GM19372 (cell line): ENCODE results near the gene HIBCH.
"Not testable (repeated sequence)": the region's sequence is repeated elsewhere in the genome, so short reads cannot be mapped to it uniquely, and the experiment has no call there.

ENCODE experiments used
- ATAC-seq: cut with Tn5 transposase; IDR thresholded peaks from one replicate; pipeline ENCODE4 v1.9.1; 2021; ENCODE audit warnings: mild to moderate bottlenecking, low read depth, moderate library complexity; ENCODE audit not compliant: unreplicated experiment

The HIBCH gene

GRCh38 chr2:190167702-190168101 lies 151.9 kb downstream of the HIBCH start:
- ATAC-seq: no peak

DNA sequence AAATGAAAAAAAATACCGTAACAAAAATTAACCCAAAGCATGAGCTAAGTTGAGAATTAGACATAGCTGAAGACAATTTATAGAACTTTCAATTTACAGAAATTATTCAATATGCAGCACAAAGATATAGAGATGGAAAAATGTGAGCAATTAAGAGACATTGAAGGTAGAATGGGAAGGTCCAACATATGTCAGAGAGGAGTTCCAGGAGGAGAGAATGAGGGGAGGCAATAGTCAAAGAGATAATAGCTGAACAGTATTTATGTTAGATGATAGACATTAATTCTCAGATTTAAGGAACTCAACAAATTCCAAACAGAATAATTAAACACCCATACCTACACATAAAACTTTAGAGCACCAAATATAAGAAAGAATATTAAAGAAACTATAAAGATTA lies 154.1 kb downstream of the HIBCH start:
- no peak for ATAC-seq

DNA sequence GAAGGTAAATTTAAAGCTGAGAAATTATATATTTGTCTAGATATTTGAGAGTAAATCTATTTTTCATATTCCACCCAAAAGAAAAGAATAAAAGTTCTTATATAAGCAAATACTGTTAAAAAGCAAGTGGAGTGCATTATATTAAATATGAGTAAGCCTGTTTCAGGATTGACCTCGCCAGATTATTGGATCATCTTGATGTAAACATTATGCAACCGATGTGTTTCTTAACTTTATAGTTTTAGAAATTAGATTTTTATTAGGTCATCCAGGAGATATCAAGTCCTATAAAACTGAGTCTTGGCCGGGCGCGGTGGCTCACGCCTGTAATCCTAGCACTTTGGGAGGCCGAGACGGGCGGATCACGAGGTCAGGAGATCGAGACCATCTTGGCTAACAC lies 156.8 kb downstream of the HIBCH start:
- no peak for ATAC-seq

DNA sequence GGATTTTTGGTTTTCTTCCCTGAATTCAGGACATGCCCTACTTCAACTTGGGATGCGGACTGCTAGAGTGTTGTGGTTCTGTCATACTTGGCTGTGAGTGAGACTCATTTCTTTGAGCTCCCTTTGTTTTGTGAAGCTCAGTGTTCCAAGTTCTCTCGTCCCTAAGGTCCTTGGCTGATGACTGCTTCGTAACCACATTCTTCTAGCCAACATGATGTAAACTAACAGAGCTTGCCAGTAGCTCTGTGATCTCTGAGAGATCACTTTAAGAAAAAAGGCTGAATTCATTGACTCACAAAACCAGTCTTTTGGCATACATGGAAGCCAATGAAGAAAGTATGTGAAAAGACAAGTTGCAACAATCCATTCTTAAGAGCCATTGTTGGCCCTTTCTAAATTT lies 160.2 kb downstream of the HIBCH start:
- no peak for ATAC-seq

DNA sequence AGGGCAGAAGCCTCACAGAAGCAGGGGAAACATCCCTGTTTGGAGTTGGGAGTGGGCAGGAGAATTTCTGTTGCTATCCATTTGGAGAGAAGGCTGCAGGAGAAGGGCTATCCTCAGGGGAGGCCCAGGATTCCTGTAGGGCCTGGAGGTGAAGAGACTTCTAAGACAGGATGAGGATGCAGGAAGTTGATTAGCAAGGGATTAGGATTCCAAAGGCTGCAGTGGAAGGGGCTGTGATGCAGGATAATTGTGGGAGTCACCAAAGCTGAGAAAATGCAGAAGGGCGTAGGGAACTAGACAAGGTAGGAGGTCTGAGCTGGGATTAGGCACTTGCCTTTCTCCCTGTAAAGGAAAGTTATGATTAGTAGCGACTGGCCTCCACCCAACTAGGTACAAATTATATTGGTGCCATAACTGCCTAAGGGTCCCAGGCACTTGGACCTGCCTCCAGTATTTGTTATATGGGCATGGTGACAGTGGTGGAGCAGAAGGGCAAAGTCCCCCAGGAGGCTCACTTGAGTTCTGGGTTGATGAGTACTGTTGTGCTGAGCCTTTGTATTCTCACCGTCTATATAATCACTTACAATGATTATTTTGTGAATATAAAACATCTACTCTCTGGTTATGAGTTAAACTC lies 160.7 kb downstream of the HIBCH start:
- no peak for ATAC-seq

DNA sequence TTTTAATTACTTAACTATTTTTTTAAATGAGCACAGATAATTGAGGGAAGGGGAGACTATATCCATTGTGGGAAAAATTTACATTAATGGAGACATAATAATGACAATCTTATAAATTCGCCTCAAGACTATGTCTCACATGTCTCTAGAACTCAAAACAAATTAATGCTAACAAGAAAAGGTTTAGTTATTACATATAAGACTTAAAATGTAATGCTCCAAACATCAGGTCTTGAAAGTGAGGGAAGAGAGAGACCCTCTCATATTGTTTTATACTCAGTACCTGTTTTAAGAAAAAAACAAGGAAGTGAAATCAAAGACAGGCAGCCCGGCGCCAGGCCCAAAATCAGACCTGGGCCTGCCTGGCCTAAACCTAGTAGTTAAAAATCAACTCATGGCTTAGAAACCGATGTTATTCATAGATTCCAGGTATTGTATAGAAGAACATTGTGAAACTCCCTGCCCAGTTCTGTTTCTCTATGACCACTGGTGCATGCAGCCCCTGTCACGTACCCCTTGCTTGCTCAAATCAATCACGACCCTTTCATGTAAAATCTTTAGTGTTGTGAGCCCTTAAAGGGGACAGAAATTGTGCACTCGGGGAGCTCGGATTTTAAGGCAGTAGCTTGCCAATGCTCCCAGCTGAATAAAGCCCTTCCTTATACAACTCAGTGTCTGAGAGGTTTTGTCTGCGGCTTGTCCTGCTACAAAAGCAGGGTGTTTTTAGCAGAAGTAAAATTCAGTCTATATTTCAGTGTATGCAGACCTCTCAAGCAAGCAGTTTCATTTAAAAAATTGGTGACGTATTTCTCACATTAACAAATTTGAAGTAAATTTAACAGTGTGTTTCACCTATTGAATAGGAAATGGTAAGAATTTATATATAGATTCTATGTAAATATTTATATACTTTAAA lies 161.8 kb downstream of the HIBCH start:
- not testable (repeated sequence) for ATAC-seq

DNA sequence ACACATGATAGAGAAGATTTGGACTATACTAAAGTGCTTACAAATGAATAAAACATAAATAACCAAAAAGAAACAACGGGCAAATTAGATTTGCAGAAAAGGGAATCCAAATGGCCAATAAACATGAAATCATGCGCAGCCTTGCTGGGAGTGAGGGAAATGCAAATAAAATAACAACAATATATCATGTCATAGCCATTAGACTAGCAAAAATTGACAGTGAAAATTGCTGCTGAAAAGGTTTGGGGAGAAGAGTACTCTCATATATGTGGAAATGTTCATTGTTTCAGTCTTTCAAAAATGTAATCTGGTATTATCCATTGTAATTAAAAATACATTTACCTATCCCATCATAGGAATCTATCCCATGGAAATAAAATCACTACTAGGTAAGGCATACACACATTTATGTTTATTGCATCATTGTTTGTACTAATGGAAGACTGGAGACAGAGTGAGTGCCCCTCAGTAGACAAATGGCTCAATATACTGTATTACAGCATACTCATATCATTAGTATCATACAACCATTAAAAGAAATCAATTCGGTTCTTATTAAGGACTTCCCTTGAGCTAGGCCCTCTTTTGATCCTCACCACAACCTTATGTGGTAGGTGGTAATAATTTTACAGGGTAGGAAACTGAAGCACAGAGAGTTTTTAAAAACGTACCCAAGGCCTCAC lies 163.0 kb downstream of the HIBCH start:
- ATAC-seq: no peak
